Kidney (tissue), 14 donors: Measurements from ENCODE around the gene SKI. TPM values are rescaled to one million over a fixed set of nuclear protein-coding genes. Genes with fewer than 3 reads are reported as not detected.
"Not testable (repeated sequence)": the region's sequence is repeated elsewhere in the genome, so short reads cannot be mapped to it uniquely, and the experiment has no call there.

Experiments used
- DNase-seq, 5 donors: peaks; one replicate each; pipeline ENCODE4 v3.0.0-alpha.2; 2013 to 2020
- FAIRE-seq: peaks from 2 replicates; lab custom pipeline; 2012; peaks lifted over from hg19 to GRCh38; lab: Jason Lieb, UNC
- H3K27ac ChIP-seq, 2 donors: one replicate each; pipeline ENCODE4 v1.7.0; 2013; ENCODE audit warnings: low read depth in 2 of 2, low read length in 2 of 2, inconsistent platforms in 1 of 2
- H3K27me3 ChIP-seq: one replicate; pipeline ENCODE4 v1.7.1; 2013; ENCODE audit warnings: low read length, inconsistent platforms; ENCODE audit not compliant: control insufficient read depth, insufficient read depth
- H3K36me3 ChIP-seq, 3 donors: one replicate each; pipeline versions ENCODE4 v1.7.0 to v1.7.1; 2013; ENCODE audit warnings: low read length in 3 of 3, control low read depth in 1 of 3, inconsistent platforms in 1 of 3; ENCODE audit not compliant: insufficient read depth in 3 of 3, control insufficient read depth in 2 of 3
- H3K4me1 ChIP-seq, 3 donors: one replicate each; pipeline versions ENCODE4 v1.7.0 to v1.7.1; 2013; ENCODE audit warnings: low read length in 3 of 3, inconsistent platforms in 1 of 3, low read depth in 1 of 3; ENCODE audit not compliant: control insufficient read depth in 2 of 3, insufficient read depth in 2 of 3
- H3K4me3 ChIP-seq, 3 donors: one replicate each; pipeline versions ENCODE4 v1.7.0 to v1.8.1; 2013; ENCODE audit warnings: low read length in 3 of 3, control low read depth in 1 of 3, inconsistent platforms in 1 of 3
- H3K9ac ChIP-seq, 3 donors: one replicate each; pipeline versions ENCODE4 v1.7.0 to v1.7.1; 2013; ENCODE audit warnings: low read length in 3 of 3, control low read depth in 1 of 3, inconsistent platforms in 1 of 3
- H3K9me3 ChIP-seq, 3 donors: one replicate each; pipeline versions ENCODE4 v1.7.0 to v1.7.1; 2013; ENCODE audit warnings: low read length in 3 of 3, control low read depth in 1 of 3, inconsistent platforms in 1 of 3; ENCODE audit not compliant: control insufficient read depth in 2 of 3, insufficient read depth in 1 of 3
- intact Hi-C: fragments of 100-400 bp; cut with DNase I; formaldehyde crosslinking; loops from one replicate; pipeline ENCODE4 v1.11.1; 2022
- polyA plus RNA-seq: library from polyadenylated mRNA; stranded (reverse); fragments of 350-450 nt; fragmentation: Illumina TruSeq; extraction: RNeasy Lipid Tissue Mini Kit (QIAGEN cat#74804); gene quantifications from one replicate; pipeline ENCODE4 v1.2.3, GENCODE V29; 2014; ENCODE audit warnings: low read depth, low replicate concordance; ENCODE audit not compliant: insufficient read depth
- total RNA-seq: library from RNA; stranded (reverse); fragmentation: NEBNext Ultra II Directional; extraction: Animal tissue kit (Norgen Biotek cat#: 25700); gene quantifications from one replicate; pipeline ENCODE4 v1.2.1, GENCODE V29; 2021
- TF ChIP-seq, protein P1 (sequence below): IDR thresholded peaks from 3 replicates; pipeline ENCODE4 v1.5.1; 2012; ENCODE audit warnings: mild to moderate bottlenecking, moderate library complexity, borderline replicate concordance; ENCODE audit not compliant: insufficient read depth; ENCODE audit errors: extremely low read depth
- donor health status: control.
- donor health status: control.
- donor health status: control.
- donor health status: control.
- donor health status: control.
- donor health status: DM: yes; HTN: yes; CAD: no.
- donor health status: Normal renal cell carcinoma (clear cell type).

The SKI gene
- total and polyA plus RNA-seq, 2 donors from 2014 or later: 9.2 to 78.6 TPM

- intact Hi-C loops: no loop called here
- no peaks in the 10 kb centered on the region for H3K27me3 ChIP-seq
- peaks cover 0 to 9% (median 0%) of the 10 kb centered on the region in 3 donors for H3K9me3 ChIP-seq
- H3K4me3 ChIP-seq: no peak overlapping the region
- H3K27ac ChIP-seq: no peak overlapping the region
- DNase-seq: peak in 1 of 5 donors; percentile 74
- H3K9ac ChIP-seq: no peak overlapping the region
- H3K36me3 ChIP-seq: no peaks in the 10 kb centered on the region
- H3K4me1 ChIP-seq: peaks cover 0 to 7% (median 5%) of the 10 kb centered on the region in 3 donors
- no peak for FAIRE-seq
- TF ChIP-seq, protein P1, sequence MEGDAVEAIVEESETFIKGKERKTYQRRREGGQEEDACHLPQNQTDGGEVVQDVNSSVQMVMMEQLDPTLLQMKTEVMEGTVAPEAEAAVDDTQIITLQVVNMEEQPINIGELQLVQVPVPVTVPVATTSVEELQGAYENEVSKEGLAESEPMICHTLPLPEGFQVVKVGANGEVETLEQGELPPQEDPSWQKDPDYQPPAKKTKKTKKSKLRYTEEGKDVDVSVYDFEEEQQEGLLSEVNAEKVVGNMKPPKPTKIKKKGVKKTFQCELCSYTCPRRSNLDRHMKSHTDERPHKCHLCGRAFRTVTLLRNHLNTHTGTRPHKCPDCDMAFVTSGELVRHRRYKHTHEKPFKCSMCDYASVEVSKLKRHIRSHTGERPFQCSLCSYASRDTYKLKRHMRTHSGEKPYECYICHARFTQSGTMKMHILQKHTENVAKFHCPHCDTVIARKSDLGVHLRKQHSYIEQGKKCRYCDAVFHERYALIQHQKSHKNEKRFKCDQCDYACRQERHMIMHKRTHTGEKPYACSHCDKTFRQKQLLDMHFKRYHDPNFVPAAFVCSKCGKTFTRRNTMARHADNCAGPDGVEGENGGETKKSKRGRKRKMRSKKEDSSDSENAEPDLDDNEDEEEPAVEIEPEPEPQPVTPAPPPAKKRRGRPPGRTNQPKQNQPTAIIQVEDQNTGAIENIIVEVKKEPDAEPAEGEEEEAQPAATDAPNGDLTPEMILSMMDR: no peak
Observed at GRCh38 chr1:2259668-2260402, 31.7 kb downstream of the SKI start.

GRCh38 chr1:2260470-2260869, 32.4 kb downstream of the SKI start:
- H3K27me3 ChIP-seq, H3K4me3 ChIP-seq, intact Hi-C loops, H3K4me1 ChIP-seq, H3K9ac ChIP-seq, H3K36me3 ChIP-seq, H3K27ac ChIP-seq, H3K9me3 ChIP-seq, FAIRE-seq: not testable (repeated sequence)
- peak in 1 of 5 donors; percentile 9 for DNase-seq

DNA sequence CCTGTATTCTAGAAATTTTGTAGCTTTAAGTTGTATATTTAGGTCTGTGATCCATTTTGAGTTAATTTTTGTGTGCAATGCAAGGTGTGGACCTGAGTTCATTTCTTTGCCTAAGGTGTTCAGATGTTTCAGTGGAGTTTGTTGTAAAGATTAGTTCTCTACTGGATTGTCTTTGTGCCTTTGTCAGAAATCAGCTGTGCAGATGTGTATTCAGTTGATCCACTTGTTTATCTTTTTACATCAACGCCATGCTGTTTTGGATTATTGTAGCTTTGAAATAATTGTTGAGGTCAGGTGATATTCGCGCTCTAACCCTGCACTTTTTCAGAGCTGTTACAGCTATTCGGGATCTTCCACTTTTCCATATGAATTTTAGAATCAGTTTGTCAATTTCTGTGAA, 32.8 kb downstream of the SKI start:
- no peak overlapping the region for H3K4me3 ChIP-seq
- peaks cover 0 to 3% (median 0%) of the 10 kb centered on the region in 3 donors for H3K9me3 ChIP-seq
- DNase-seq (no peak), FAIRE-seq (no peak)
- H3K27me3 ChIP-seq: no peaks in the 10 kb centered on the region
- H3K9ac ChIP-seq: no peak overlapping the region
- H3K36me3 ChIP-seq: no peaks in the 10 kb centered on the region
- peaks cover 0 to 4% (median 2%) of the 10 kb centered on the region in 3 donors for H3K4me1 ChIP-seq
- H3K27ac ChIP-seq: no peak overlapping the region
- intact Hi-C loops: no loop called here
- TF ChIP-seq, protein P1: no peak

DNA sequence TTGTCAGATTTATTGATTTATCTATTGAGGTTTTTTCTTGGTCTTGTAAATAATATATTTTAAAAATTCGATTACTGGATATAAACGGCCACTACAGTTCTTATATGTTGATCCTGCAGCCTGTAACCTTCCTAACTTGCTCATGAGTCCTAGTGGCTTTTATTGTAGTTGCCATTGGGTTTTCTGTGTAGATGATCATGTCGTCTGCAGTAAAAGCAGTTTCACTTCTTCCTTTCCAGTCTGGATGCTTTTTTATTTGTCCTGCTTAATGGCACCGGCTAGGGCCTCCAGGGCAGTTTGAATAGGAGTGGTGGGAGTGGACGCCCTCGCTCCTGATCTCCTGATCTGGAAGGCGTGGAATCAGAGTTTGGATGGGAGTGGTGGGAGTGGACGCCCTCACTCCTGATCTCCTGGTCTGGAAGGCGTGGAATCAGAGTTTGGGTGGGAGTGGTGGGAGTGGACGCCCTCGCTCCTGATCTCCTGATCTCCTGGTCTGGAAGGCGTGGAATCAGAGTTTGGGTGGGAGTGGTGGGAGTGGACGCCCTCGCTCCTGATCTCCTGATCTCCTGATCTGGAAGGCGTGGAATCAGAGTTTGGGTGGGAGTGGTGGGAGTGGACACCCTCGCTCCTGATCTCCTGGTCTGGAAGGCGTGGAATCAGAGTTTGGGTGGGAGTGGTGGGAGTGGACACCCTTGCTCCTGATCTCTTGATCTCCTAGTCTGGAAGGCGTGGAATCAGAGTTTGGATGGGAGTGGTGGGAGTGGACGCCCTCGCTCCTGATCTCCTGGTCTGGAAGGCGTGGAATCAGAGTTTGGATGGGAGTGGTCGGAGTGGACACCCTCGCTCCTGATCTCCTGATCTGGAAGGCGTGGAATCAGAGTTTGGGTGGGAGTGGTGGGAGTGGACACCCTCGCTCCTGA, 33.6 kb downstream of the SKI start:
- H3K27me3 ChIP-seq, H3K4me1 ChIP-seq, FAIRE-seq, H3K27ac ChIP-seq, intact Hi-C loops, H3K4me3 ChIP-seq, H3K9me3 ChIP-seq, H3K36me3 ChIP-seq, H3K9ac ChIP-seq: not testable (repeated sequence)
- peak in 1 of 5 donors; percentile 28 for DNase-seq
